Ovary (tissue), 9 donors: ENCODE measurements around the gene PTH. TPM values are rescaled to one million over a fixed set of nuclear protein-coding genes. Genes with fewer than 3 reads are reported as not detected.

Experiments
- DNase-seq, 5 donors: peaks; one replicate each; pipeline ENCODE4 v3.0.0-alpha.2; 2019 to 2020
- H3K27ac ChIP-seq, 2 donors: fragments of 200-600 bp; one replicate each; pipeline versions ENCODE4 v1.5.1 to v1.8.0; 2019 to 2022
- H3K27me3 ChIP-seq: fragments of 200-600 bp; one replicate; pipeline ENCODE4 v1.8.0; 2022
- H3K36me3 ChIP-seq: fragments of 200-600 bp; sonication (generic); one replicate; pipeline ENCODE4 v1.5.1; 2019
- H3K4me1 ChIP-seq: one replicate; pipeline ENCODE4 v1.8.1; 2013; ENCODE audit warnings: mild to moderate bottlenecking, moderate library complexity; ENCODE audit not compliant: insufficient read depth
- H3K4me3 ChIP-seq: fragments of 200-600 bp; sonication (generic); one replicate; pipeline ENCODE4 v1.5.1; 2017
- H3K9me3 ChIP-seq, 2 donors: fragments of 200-600 bp in 1 of 2; sonication (generic) in 1 of 2; one replicate each; pipeline versions ENCODE4 v1.5.1 to v1.8.1; 2013 to 2019; ENCODE audit warnings: mild to moderate bottlenecking in 1 of 2, moderate library complexity in 1 of 2
- CTCF ChIP-seq, 3 donors: fragments of 450-650 bp in 2 of 3; fragments of 200-600 bp in 1 of 3; IDR thresholded peaks; one replicate each; pipeline versions ENCODE4 v1.5.1 to v1.8.0; 2016 to 2022; ENCODE audit warnings: antibody characterized with exemption in 3 of 3, mild to moderate bottlenecking in 1 of 3
- EP300 ChIP-seq: sonication (generic); formaldehyde crosslinking; IDR thresholded peaks from one replicate; pipeline ENCODE4 v1.6.1; 2017; ENCODE audit warnings: antibody characterized with exemption
- POLR2A ChIP-seq: fragments of 450-650 bp; IDR thresholded peaks from one replicate; pipeline ENCODE4 v1.6.1; 2017; ENCODE audit warnings: antibody characterized with exemption, mild to moderate bottlenecking, moderate library complexity
- WGBS, 3 donors: extraction: QIAGEN DNeasy Blood & Tissue Kit in 1 of 3; methylation state at CpG; one replicate each; pipeline versions ENCODE4 v1.1.5 to v1.1.7; 2013 to 2017; 5-methylcytosine and 5-hydroxymethylcytosine counted together
- intact Hi-C, 4 donors: fragments of 100-400 bp; cut with DNase I; formaldehyde crosslinking; loops; one replicate each; pipeline versions ENCODE4 v1.11.0 to v1.15.1; 2022 to 2023
- polyA plus RNA-seq, 2 donors: library from polyadenylated mRNA; stranded (reverse); fragments of 200-250 nt in 1 of 2; fragments of 350-450 nt in 1 of 2; fragmentation: Illumina TruSeq in 1 of 2; extraction: RNeasy Lipid Tissue Mini Kit (QIAGEN cat#74804) in 1 of 2; gene quantifications; one replicate each; pipeline ENCODE4 v1.2.3, GENCODE V29; 2013 to 2014
- total RNA-seq, 7 donors: library from RNA; depleted of rRNA in 2 of 7; stranded (reverse); fragments of >200 nt in 2 of 7; fragmentation: NEBNext Ultra II Directional in 3 of 7; extraction: Animal tissue kit (Norgen Biotek cat#: 25700) in 3 of 7; gene quantifications; one replicate each; pipeline versions ENCODE4 v1.1.0 to v1.2.4, GENCODE V29; 2016 to 2023
- donor health status: DM: no; HTN: no; CAD: no; lungs with moderate emphysema.
- donor health status: DM: no; HTN: no; CAD: no.
- donor health status: Bipolar disorder and iron deficiency.
- donor health status: DM: yes; HTN: yes; CAD: no.
- donor health status: DM: no; HTN: no; CAD: no.
- donor health status: DM: yes; HTN: yes; CAD: no.

PTH gene
- total and polyA plus RNA-seq, 9 donors: not detected

DNA sequence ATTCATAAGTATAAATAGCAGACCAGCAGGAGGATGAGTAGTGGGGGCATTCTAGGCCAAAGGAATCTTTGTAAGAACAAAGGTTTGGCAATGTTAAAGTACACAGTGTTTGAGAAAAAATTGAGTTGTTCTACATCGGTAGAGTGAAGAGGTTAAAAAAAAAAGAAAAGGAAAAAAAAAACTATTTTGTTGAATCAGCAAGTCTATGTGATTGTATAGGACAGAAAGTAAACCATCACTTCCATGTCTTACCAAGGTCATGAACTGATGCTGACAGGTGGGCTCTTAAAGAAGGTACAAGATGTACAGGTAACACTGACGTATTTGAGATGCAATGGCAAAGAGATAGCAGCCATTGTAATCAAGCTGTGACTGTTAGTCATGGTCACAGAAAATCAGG is 29.5 kb upstream of the PTH start:
- intact Hi-C loops: no loop called here
- Histone ChIP-seq H3K4me1 (no peaks in the 10 kb centered on the region), H3K36me3 (no peaks in the 10 kb centered on the region), H3K9me3 (no peaks in the 10 kb centered on the region), H3K27me3 (no peaks in the 10 kb centered on the region), H3K27ac (no peak overlapping the region), H3K4me3 (no peak overlapping the region)
- DNase-seq: no peak
- TF ChIP-seq POLR2A (no peak), CTCF (IDR thresholded peaks at IDR 0.05) (no peak), EP300 (no peak)
- WGBS, 3 donors: 65 to 67% (median 66%) methylated on average over 2 of the region's 2 CpGs

DNA sequence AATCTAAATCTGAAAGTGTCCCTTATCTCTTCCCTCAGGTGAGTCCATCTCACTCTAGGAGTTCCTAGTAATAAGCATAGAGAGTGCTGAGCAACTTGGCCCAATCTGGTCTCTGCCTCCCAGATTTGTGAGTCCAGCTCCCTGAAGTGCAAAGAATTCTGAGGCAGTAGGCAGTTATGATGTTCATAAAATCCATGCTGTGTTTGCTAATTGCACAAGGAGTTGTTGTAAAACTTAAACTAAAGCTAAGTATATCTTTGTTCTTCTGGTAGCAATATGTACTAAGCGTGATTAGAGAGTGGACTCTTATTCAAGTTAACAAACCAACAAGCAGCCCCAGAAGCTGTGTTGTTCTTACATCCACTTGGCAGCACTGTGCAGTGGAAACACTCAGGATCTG is 7.6 kb upstream of the PTH start:
- Histone ChIP-seq H3K36me3 (no peaks in the 10 kb centered on the region), H3K4me1 (no peaks in the 10 kb centered on the region), H3K4me3 (no peak overlapping the region), H3K27me3 (no peaks in the 10 kb centered on the region), H3K9me3 (no peaks in the 10 kb centered on the region), H3K27ac (no peak overlapping the region)
- intact Hi-C loops: no loop called here
- 77 to 88% (median 86%) methylated on average over 1 of the region's 1 CpG for WGBS, 3 donors
- DNase-seq: no peak
- TF ChIP-seq CTCF (IDR thresholded peaks at IDR 0.05): no peak
- no peak for TF ChIP-seq EP300
- TF ChIP-seq POLR2A: no peak

DNA sequence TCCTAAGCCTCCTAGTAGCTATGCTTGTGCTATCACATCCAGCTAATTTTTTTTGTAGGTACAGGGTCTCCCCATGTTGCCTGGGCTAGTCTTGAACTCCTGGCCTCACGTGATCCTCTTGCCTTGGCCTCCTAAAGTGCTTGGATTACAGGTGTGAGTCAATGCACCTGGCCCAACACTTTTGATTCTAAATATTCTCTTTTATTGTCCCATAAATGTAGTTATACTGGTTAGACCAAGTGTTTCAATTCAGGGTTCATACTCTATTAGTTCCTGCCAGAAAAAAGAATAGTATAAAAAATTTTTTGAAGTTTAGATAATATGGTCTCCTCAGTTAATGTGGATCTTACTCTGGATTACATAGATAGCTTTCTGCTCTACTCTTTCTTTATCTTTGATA is 6.7 kb upstream of the PTH start:
- intact Hi-C loops: no loop called here
- H3K4me1 ChIP-seq: no peaks in the 10 kb centered on the region
- no peak overlapping the region for H3K4me3 ChIP-seq
- TF ChIP-seq POLR2A (no peak), CTCF (IDR thresholded peaks at IDR 0.05) (no peak), EP300 (no peak)
- no peak for DNase-seq
- no peaks in the 10 kb centered on the region for H3K9me3 ChIP-seq
- WGBS, 3 donors: 71 to 79% (median 73%) methylated on average over 1 of the region's 1 CpG
- H3K27ac ChIP-seq: no peak overlapping the region
- H3K36me3 ChIP-seq: no peaks in the 10 kb centered on the region
- no peaks in the 10 kb centered on the region for H3K27me3 ChIP-seq

DNA sequence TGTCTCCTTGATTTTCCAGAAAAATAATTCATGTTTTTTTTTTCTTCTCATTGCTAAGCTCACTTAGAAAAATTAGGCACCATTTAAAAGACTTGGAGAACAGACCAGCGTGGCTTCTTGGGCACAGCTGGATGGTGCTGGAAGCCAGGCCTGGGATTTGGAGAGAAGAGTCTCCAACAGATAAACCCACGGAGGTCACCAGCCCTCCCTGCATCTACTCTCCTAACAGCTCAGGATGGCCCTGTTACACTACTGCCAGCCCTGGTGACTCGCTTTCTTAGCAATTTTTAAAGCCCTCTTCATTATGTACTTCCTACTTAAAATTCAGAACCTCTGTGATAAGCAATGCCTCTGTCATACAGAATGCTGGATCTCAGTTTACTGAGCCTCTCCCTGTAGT is 1.7 kb downstream of the PTH start:
- intact Hi-C loops: no loop called here

More for the DNA sequence above, 1.7 kb downstream of the PTH start:
- no peaks in the 10 kb centered on the region for H3K9me3 ChIP-seq
- H3K4me3 ChIP-seq: no peak overlapping the region
- H3K27ac ChIP-seq: no peak overlapping the region
- no peak for DNase-seq
- H3K36me3 ChIP-seq: no peaks in the 10 kb centered on the region
- WGBS, 3 donors: 46 to 53% (median 48%) methylated on average over 3 of the region's 3 CpGs
- H3K27me3 ChIP-seq: no peaks in the 10 kb centered on the region
- TF ChIP-seq POLR2A: no peak
- no peak for TF ChIP-seq CTCF (IDR thresholded peaks at IDR 0.05)
- no peak for TF ChIP-seq EP300
- H3K4me1 ChIP-seq: no peaks in the 10 kb centered on the region
